ENCODE measurements around the gene PCDHGA1.
A peak's percentile ranks its signal among the peaks of the same experiment; 100 is the strongest.
"Not testable (repeated sequence)": the region's sequence is repeated elsewhere in the genome, so short reads cannot be mapped to it uniquely, and the experiment has no call there.

PCDHGA1 gene

DNA sequence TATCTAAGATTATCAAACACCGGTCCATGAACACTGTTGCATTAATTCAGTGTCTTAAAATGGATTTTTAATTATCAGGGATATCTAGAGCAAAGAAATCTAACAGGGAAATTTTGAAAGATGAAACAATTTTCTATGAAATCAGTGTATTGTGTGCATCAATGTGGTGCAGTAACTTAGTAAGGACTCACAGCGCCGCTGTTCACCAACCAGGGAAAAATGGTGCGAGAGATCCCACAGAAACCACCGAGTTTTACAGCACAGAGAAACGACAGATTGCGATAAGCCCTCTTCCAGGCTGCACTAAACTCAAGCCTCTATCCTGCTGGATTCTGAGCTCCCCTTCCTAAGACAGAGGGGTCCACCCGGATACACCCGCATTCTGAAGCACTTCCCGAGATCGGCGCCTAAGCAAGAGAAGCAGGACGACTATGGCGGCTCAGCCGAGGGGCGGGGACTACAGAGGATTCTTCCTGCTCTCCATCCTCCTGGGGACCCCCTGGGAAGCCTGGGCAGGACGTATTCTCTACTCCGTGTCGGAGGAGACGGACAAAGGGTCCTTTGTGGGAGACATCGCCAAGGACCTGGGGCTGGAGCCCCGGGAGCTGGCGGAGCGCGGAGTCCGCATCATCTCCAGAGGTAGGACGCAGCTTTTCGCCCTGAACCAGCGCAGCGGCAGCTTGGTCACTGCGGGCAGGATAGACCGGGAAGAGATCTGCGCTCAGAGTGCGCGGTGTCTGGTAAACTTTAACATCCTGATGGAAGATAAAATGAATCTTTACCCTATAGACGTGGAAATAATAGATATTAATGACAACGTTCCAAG is 52.4 kb downstream of the PCDHGA1 start, which contains the start of gene PCDHGA7:
Gene PCDHGA7 (plus strand): TSS at position 274 of the 826 bp plus-strand sequence. CDS start 158 bp downstream, at position 432.
- no peak for DNase-seq (ENCODE audit: low spot score)

DNA sequence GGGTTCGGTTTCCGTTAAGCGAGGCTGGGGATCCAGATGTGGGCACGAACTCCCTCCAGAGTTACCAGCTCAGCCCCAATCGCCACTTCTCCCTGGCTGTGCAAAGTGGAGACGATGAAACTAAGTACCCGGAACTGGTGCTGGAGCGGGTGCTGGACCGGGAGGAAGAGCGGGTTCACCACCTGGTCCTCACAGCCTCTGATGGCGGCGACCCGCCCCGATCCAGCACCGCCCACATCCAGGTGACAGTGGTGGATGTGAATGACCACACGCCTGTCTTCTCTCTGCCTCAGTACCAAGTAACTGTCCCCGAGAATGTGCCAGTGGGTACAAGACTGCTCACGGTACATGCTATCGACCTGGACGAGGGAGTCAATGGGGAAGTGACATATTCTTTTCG is 53.0 kb downstream of the PCDHGA1 start:
- DNase-seq (ENCODE audit: low spot score), result no peak

DNA sequence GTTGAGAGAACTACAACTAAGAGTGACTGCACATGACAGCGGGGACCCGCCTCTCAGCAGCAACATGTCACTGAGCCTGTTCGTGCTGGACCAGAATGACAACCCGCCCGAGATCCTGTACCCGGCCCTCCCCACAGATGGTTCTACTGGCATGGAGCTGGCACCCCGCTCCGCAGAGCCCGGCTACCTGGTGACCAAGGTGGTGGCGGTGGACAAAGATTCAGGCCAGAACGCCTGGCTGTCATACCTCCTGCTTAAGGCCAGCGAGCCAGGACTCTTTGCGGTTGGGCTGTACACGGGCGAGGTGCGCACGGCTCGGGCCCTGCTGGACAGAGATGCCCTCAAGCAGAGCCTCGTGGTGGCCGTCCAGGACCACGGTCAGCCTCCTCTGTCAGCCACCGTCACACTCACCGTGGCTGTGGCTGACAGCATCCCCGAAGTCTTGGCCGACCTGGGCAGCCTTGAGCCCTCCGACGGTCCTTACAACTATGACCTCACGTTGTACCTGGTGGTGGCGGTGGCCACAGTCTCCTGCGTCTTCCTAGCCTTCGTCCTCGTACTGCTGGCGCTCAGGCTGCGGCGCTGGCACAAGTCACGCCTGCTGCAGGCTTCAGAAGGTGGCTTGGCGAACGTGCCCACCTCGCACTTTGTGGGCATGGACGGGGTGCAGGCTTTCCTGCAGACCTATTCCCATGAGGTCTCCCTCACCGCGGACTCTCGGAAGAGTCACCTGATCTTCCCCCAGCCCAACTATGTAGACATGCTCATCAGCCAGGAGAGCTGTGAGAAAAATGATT is 54.4 kb downstream of the PCDHGA1 start:
- no peak for DNase-seq (ENCODE audit: low spot score)

DNA sequence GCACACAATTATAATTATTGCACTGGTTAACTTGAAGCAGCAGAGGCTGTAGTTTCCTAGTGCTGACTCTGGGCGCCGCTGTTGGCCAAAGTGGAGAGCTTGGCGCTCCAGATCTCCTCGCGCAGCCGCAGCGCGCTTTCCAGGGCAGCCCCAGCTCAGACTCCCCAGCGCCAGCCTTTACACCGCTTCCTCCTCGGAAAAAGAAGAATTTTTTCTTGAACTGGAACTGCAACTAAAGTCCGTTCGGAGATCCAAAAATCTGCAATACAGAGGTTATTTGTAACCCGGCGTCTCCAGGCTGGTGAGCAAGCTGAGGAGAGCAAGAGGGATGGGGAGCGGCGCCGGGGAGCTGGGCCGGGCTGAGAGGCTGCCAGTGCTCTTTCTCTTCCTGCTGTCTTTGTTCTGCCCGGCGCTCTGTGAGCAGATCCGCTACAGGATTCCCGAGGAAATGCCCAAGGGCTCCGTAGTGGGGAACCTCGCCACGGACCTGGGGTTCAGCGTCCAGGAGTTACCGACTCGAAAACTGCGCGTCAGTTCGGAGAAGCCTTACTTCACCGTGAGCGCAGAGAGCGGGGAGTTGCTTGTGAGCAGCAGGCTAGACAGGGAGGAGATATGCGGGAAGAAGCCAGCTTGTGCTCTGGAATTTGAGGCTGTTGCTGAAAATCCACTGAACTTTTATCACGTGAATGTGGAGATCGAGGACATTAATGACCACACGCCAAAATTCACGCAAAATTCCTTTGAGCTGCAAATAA is 57.4 kb downstream of the PCDHGA1 start, which contains the start of gene PCDHGB4:
Gene PCDHGB4 (plus strand): TSS at position 142 of the 755 bp plus-strand sequence. CDS start 187 bp downstream, at position 329.
- not testable (repeated sequence) for DNase-seq (ENCODE audit: low spot score)

DNA sequence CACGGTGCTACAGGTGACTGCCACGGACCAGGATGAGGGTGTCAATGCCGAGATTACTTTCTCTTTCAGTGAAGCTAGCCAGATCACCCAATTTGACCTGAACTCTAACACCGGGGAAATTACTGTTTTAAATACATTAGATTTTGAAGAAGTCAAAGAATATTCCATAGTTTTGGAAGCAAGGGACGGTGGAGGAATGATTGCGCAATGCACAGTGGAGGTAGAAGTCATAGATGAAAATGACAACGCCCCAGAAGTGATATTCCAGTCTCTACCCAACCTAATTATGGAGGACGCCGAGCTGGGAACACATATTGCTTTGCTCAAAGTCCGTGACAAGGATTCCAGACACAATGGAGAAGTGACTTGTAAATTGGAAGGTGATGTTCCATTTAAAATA is 58.3 kb downstream of the PCDHGA1 start:
- no peak for DNase-seq (ENCODE audit: low spot score)

DNA sequence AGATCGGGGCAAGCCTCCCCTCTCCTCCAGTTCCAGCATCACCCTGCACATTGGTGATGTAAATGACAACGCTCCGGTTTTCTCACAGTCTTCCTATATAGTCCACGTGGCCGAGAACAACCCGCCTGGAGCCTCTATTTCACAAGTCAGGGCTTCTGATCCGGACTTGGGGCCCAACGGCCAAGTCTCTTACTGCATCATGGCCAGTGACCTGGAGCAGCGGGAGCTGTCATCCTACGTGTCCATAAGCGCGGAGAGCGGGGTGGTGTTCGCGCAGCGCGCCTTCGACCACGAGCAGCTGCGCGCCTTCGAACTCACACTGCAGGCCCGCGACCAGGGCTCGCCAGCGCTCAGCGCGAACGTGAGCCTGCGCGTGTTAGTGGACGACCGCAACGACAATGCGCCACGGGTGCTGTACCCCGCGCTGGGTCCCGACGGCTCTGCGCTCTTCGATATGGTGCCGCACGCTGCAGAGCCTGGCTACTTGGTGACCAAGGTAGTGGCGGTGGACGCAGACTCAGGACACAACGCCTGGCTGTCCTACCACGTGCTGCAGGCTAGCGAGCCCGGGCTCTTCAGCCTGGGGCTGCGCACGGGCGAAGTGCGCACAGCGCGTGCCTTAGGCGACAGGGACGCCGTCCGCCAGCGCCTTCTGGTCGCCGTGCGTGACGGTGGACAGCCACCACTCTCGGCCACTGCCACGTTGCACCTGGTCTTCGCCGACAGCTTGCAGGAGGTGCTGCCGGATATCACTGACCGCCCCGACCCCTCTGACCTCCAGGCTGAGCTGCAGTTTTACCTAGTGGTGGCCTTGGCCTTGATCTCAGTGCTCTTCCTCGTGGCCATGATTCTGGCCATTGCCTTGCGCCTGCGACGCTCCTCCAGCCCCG is 59.1 kb downstream of the PCDHGA1 start:
- no peak for DNase-seq (ENCODE audit: low spot score)

DNA sequence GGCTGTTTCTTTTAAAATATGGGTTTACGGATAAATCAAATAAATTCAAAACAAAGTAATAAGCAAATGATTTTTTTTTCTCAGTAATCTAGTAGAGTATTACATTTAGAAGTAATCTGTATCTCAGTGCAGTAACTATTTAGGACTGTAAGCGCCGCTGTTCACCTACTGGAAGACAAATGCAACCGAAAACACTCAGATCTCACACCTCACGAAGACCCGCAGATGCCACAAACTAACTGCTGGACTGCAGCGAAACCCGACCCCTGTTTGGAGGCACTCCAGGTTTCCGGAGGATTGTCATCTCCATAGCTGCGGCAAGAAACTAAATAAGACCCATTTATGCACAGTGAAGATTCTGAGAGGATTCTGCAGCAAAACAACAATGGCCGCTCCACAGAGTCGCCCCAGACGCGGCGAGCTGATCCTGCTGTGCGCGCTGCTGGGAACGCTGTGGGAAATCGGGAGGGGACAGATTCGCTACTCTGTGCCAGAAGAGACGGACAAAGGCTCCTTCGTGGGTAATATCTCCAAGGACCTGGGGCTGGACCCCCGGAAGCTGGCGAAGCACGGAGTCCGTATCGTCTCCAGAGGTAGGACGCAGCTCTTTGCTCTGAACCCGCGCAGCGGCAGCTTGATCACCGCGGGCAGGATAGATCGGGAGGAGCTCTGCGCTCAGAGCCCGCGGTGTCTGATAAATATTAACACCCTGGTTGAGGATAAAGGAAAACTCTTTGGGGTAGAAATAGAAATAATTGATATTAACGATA is 62.3 kb downstream of the PCDHGA1 start, which contains the start of gene PCDHGA8:
Gene PCDHGA8 (plus strand): TSS at position 205 of the 770 bp plus-strand sequence. CDS start 181 bp downstream, at position 386.
- DNase-seq (ENCODE audit: low spot score), result no peak

DNA sequence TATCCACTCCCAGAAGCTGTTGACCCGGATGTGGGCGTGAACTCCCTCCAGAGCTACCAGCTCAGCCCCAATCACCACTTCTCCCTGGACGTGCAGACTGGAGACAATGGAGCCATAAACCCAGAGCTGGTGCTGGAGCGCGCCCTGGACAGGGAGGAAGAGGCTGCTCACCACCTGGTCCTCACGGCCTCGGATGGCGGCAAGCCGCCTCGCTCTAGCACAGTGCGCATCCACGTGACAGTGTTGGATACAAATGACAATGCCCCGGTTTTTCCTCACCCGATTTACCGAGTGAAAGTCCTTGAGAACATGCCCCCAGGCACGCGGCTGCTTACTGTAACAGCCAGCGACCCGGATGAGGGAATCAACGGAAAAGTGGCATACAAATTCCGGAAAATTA is 63.0 kb downstream of the PCDHGA1 start:
- DNase-seq (ENCODE audit: low spot score), result no peak

DNA sequence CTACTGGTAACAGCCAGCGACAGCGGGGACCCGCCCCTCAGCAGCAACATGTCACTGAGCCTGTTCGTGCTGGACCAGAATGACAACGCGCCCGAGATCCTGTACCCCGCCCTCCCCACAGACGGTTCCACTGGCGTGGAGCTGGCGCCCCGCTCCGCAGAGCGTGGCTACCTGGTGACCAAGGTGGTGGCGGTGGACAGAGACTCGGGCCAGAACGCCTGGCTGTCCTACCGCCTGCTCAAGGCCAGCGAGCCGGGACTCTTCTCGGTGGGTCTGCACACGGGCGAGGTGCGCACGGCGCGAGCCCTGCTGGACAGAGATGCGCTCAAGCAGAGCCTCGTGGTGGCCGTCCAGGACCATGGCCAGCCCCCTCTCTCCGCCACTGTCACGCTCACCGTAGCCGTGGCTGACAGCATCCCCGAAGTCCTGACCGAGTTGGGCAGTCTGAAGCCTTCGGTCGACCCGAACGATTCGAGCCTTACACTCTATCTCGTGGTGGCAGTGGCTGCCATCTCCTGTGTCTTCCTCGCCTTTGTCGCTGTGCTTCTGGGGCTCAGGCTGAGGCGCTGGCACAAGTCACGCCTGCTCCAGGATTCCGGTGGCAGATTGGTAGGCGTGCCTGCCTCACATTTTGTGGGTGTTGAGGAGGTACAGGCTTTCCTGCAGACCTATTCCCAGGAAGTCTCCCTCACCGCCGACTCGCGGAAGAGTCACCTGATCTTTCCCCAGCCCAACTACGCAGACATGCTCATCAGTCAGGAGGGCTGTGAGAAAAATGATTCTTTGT is 64.3 kb downstream of the PCDHGA1 start:
- DNase-seq (ENCODE audit: low spot score), result not testable (repeated sequence)

DNA sequence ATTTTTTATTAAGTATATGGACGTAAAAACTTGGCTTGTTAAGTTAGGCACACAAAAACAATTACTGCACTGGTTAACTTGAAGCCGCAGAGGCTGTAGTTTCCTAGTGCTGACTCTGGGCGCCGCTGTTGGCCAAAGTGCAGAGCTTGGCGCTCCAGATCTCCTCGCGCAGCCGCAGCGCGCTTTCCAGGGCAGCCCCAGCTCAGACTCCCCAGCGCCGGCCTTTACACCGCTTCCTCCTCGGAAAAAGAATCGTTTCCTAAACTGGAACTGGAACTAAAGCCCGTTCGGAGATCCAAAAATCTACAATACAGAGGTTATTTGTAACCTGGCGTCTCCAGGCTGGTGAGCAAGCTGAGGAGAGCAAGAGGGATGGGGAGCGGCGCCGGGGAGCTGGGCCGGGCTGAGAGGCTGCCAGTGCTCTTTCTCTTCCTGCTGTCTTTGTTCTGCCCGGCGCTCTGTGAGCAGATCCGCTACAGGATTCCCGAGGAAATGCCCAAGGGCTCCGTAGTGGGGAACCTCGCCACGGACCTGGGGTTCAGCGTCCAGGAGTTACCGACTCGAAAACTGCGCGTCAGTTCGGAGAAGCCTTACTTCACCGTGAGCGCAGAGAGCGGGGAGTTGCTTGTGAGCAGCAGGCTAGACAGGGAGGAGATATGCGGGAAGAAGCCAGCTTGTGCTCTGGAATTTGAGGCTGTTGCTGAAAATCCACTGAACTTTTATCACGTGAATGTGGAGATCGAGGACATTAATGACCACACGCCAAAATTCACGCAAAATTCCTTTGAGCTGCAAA is 67.6 kb downstream of the PCDHGA1 start, which contains the start of gene PCDHGB5:
Gene PCDHGB5 (plus strand): TSS at position 192 of the 796 bp plus-strand sequence. CDS start 181 bp downstream, at position 373.
- DNase-seq (ENCODE audit: low spot score), result not testable (repeated sequence)

DNA sequence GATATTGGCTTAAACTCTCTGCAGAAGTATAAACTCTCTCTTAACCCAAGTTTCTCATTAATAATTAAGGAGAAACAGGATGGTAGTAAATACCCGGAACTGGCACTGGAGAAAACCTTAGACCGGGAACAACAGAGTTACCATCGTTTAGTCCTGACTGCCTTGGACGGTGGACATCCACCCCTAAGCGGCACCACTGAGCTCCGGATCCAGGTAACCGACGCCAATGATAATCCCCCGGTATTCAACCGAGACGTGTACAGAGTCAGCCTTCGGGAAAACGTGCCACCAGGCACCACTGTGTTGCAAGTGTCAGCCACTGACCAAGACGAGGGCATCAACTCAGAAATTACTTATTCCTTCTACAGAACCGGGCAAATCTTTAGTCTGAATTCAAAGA is 68.3 kb downstream of the PCDHGA1 start:
- no peak for DNase-seq (ENCODE audit: low spot score)

DNA sequence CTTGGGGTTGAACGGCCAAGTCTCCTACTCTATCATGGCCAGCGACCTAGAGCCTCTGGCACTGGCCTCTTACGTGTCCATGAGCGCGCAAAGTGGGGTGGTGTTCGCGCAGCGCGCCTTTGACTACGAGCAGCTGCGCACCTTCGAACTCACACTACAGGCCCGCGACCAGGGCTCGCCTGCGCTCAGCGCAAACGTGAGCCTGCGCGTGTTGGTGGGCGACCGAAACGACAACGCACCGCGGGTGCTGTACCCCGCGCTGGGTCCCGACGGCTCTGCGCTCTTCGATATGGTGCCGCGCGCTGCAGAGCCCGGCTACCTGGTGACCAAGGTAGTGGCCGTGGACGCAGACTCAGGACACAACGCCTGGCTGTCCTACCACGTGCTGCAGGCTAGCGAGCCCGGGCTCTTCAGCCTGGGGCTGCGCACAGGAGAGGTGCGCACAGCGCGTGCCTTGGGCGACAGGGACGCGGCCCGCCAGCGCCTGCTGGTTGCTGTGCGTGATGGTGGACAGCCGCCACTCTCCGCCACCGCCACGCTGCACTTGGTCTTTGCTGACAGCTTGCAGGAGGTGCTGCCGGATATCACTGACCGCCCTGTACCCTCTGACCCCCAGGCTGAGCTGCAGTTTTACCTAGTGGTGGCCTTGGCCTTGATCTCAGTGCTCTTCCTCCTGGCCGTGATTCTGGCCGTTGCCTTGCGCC is 69.4 kb downstream of the PCDHGA1 start:
- DNase-seq (ENCODE audit: low spot score), result no peak

DNA sequence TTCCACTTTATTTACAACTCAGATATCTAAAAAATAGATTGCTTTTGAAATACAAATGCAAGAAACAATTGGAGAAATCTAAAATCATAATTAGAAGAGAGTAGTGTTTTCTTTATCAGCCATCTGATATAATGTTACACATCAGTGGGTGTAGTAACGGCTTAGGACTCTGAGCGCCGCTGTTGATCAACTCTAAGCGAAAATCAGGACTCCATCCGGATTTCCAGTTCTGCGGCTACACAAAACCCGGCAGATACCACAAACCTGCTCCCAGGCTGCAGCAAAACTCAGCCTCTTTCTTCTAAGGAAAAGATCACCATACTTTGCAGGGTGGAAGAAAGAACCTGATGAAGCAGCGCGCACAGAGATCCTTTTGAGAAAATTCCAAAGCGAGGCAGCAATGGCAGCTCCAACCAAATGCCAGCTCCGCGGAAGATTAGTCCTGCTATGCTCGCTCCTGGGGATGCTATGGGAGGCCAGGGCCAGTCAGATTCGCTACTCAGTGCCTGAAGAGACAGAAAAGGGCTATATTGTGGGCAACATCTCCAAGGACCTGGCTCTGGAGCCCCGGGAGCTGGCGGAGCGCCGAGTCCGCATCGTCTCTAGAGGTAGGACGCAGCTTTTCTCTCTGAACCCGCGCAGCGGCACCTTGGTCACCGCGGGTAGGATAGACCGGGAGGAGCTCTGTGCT is 72.4 kb downstream of the PCDHGA1 start, which contains the start of gene PCDHGA9:
Gene PCDHGA9 (plus strand): TSS at position 226 of the 691 bp plus-strand sequence. CDS start 175 bp downstream, at position 401.
- peak; percentile 36 for DNase-seq (ENCODE audit: low spot score)

DNA sequence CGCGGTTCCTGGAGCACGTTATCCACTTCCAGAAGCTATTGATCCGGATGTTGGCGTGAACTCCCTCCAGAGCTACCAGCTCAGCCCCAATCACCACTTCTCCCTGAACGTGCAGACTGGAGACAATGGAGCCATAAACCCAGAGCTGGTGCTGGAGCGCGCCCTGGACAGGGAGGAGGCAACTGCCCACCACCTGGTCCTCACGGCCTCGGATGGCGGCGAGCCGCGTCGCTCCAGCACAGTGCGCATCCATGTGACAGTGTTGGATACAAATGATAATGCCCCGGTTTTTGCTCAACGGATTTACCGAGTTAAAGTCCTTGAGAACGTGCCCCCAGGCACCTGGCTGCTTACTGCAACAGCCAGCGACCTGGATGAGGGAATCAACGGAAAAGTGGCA is 73.1 kb downstream of the PCDHGA1 start:
- no peak for DNase-seq (ENCODE audit: low spot score)

DNA sequence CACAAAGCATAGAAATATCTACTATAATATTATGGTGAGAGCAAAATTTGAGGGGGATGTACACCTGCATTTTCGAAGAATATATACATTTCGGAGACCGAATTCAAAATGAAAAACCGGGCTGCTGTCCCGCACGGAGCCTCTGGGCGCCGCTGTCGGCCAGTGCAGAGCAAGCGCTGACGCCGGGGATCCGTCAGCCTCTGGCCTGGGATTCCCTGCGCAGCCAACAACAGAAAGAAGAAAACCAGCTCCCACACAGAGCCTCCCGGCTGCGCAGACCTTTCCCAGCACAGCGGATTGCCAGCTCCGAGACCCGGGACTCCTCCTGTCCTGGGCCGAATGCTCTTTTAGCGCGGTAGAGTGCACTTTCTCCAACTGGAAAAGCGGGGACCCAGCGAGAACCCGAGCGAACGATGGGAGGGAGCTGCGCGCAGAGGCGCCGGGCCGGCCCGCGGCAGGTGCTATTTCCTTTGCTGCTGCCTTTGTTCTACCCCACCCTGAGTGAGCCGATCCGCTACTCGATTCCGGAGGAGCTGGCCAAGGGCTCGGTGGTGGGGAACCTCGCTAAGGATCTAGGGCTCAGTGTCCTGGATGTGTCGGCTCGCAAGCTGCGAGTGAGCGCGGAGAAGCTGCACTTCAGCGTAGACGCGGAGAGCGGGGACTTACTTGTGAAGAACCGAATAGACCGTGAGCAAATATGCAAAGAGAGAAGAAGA is 77.6 kb downstream of the PCDHGA1 start, which contains the start of gene PCDHGB6:
Gene PCDHGB6 (plus strand): TSS at position 232 of the 716 bp plus-strand sequence. CDS start 182 bp downstream, at position 414.
- not testable (repeated sequence) for DNase-seq (ENCODE audit: low spot score)

Data from cerebellar cortex (tissue), 1 donor.